SU-DHL-6 (cell line): ENCODE data around the gene MCEE.

Experiments used
- H2AFZ ChIP-seq: fragments of 200-600 bp; sonication (generic); 2 replicates; pipeline ENCODE4 v1.6.1; 2014; ENCODE audit warnings: low read depth, mild to moderate bottlenecking, moderate library complexity, mixed read lengths, antibody characterized with exemption, low read length; ENCODE audit not compliant: severe bottlenecking
- H3F3A ChIP-seq: fragments of 200-600 bp; shearing (Covaris generic); 2 replicates; pipeline ENCODE4 v1.6.0; 2016; ENCODE audit warnings: antibody characterized with exemption, mild to moderate bottlenecking; ENCODE audit not compliant: insufficient read depth
- H3K27ac ChIP-seq: fragments of 200-600 bp; sonication (generic); 2 replicates; pipeline ENCODE4 v1.5.1; 2016; ENCODE audit warnings: low read depth, mild to moderate bottlenecking, low read length, moderate library complexity, mixed read lengths
- H3K27me3 ChIP-seq: fragments of 200-600 bp; sonication (generic), shearing (Covaris generic); 2 replicates; pipeline ENCODE4 v1.6.0; 2014; ENCODE audit warnings: mild to moderate bottlenecking, low read length
- H3K36me3 ChIP-seq: fragments of 200-600 bp; sonication (generic); 2 replicates; pipeline ENCODE4 v1.6.1; 2014; ENCODE audit warnings: mild to moderate bottlenecking, low read length, mixed read lengths
- H3K4me2 ChIP-seq: fragments of 300-600, 200-600 bp; shearing (Covaris generic), sonication (generic); 2 replicates; pipeline ENCODE4 v1.6.0; 2014; ENCODE audit warnings: low read length, low read depth, mild to moderate bottlenecking; ENCODE audit not compliant: poor library complexity, severe bottlenecking
- H3K4me3 ChIP-seq: fragments of 200-600 bp; sonication (generic); 2 replicates; pipeline ENCODE4 v1.5.1; 2014; ENCODE audit warnings: antibody characterized with exemption, low read length, mild to moderate bottlenecking, mixed read lengths; ENCODE audit not compliant: insufficient read depth, poor library complexity, severe bottlenecking
- H3K79me2 ChIP-seq: fragments of 200-600 bp; sonication (generic); 2 replicates; pipeline ENCODE4 v1.6.1; 2014; ENCODE audit warnings: mild to moderate bottlenecking, low read length, moderate library complexity; ENCODE audit not compliant: insufficient read depth
- H3K9ac ChIP-seq: fragments of 200-600 bp; sonication (generic); 2 replicates; pipeline ENCODE4 v1.7.0; 2014; ENCODE audit warnings: mild to moderate bottlenecking, low read length
- H3K9me2 ChIP-seq: fragments of 200-600 bp; sonication (generic); replicated peaks from 2 replicates; pipeline ENCODE4 v1.6.1; 2014; ENCODE audit warnings: low read length; ENCODE audit not compliant: insufficient read depth
- H3K9me3 ChIP-seq: fragments of 200-600 bp; sonication (generic); 2 replicates; pipeline ENCODE4 v1.6.1; 2014; ENCODE audit warnings: low read length, mixed read lengths; ENCODE audit not compliant: insufficient read depth
- H4K20me1 ChIP-seq: fragments of 200-600 bp; sonication (generic); 2 replicates; pipeline ENCODE4 v1.6.1; 2014; ENCODE audit warnings: low read depth, mild to moderate bottlenecking, antibody characterized with exemption, low read length, moderate library complexity, mixed read lengths
- CTCF ChIP-seq: fragments of 200-600 bp; sonication (generic); IDR thresholded peaks from one replicate; pipeline ENCODE4 v1.5.1; 2017; ENCODE audit warnings: antibody characterized with exemption, mild to moderate bottlenecking, low read length, moderate library complexity; ENCODE audit not compliant: insufficient read depth, poor library complexity, severe bottlenecking
- EZH2phosphoT487 ChIP-seq: fragments of 200-600 bp; sonication (generic), shearing (Covaris generic); conservative IDR thresholded peaks from 2 replicates; pipeline ENCODE4 v1.6.1; 2018; ENCODE audit warnings: mild to moderate bottlenecking, antibody characterized with exemption, low read length, moderate library complexity, mixed read lengths

The MCEE gene

GRCh38 chr2:71064110-71064611, 65.9 kb downstream of the MCEE start:
- peak overlapping the region; percentile 98 for H3K27ac ChIP-seq
- H3K79me2 ChIP-seq = peaks cover 7% of the 10 kb centered on the region
- H4K20me1 ChIP-seq = no peaks in the 10 kb centered on the region
- peak overlapping the region; percentile 57 for H3K9ac ChIP-seq
- no peaks in the 10 kb centered on the region for H3K9me2 ChIP-seq
- no peaks in the 10 kb centered on the region for H3K27me3 ChIP-seq
- no peaks in the 10 kb centered on the region for H3K36me3 ChIP-seq
- TF ChIP-seq EZH2phosphoT487 (no peak), CTCF (no peak)
- H2AFZ ChIP-seq = peak overlapping the region; percentile 14
- peak overlapping the region; percentile 30 for H3K4me3 ChIP-seq
- H3K4me2 ChIP-seq = peak overlapping the region; percentile 84
- H3K9me3 ChIP-seq = no peaks in the 10 kb centered on the region
- H3F3A ChIP-seq = peaks cover 38% of the 10 kb centered on the region

DNA sequence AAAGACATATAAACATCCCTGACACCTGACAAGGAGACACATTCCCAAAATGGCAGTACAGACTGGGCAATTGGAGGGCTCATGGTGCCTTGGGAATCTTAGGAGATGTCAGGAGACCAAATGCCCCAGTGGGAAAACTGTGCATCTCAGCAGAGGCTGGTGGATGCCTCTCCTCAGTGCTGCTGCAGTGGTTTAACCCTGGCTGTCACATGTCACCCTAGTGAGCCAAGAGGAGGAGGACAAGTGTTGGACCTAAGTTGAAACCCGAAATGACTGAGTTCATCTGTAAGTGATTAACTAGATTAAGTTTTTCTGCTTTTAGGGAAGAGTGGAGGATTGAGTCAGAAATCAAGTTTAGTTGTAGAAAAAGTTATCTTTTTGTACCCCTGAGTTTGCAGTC, 66.8 kb downstream of the MCEE start:
- H3K4me2 ChIP-seq = peak overlapping the region; percentile 84
- H3K27ac ChIP-seq = peak overlapping the region; percentile 98
- H3K9ac ChIP-seq = peak overlapping the region; percentile 57
- H2AFZ ChIP-seq = no peak overlapping the region
- H3K9me3 ChIP-seq = no peaks in the 10 kb centered on the region
- peaks cover 38% of the 10 kb centered on the region for H3F3A ChIP-seq
- no peaks in the 10 kb centered on the region for H3K9me2 ChIP-seq
- no peak overlapping the region for H3K4me3 ChIP-seq
- H3K79me2 ChIP-seq = no peaks in the 10 kb centered on the region
- H4K20me1 ChIP-seq = no peaks in the 10 kb centered on the region
- H3K27me3 ChIP-seq = no peaks in the 10 kb centered on the region
- H3K36me3 ChIP-seq = no peaks in the 10 kb centered on the region
- TF ChIP-seq EZH2phosphoT487 (no peak), CTCF (no peak)

DNA sequence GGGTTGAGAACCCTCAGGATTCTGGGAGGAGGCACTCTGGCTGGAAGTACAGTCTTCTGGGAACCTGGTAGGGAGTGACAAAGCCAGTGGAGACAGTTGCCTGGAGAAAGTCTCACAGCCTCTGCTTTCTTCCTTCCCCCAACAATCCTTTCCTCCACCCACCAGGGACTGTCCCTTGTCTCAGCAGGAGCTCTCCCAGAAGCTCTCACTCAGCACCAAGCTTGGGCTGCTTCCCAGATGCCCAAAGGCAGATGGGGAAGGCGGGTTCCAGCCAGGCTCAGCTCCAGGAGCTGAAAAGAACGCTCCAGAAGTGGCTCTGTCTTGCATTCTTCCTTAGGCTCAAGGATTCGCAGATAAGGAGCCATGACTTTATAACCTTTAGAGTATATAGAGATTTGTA, 69.2 kb downstream of the MCEE start:
- Histone ChIP-seq H3K9me3 (no peaks in the 10 kb centered on the region), H2AFZ (no peak overlapping the region), H3K4me3 (no peak overlapping the region), H3K79me2 (no peaks in the 10 kb centered on the region), H4K20me1 (no peaks in the 10 kb centered on the region), H3K4me2 (no peak overlapping the region), H3K9me2 (no peaks in the 10 kb centered on the region), H3K27me3 (no peaks in the 10 kb centered on the region), H3K9ac (no peak overlapping the region), H3K36me3 (no peaks in the 10 kb centered on the region), H3K27ac (no peak overlapping the region), H3F3A (peaks cover 26% of the 10 kb centered on the region)
- no peak for TF ChIP-seq EZH2phosphoT487
- no peak for TF ChIP-seq CTCF
